Heart left ventricle (tissue), 13 donors: ENCODE results near the gene RNF5.

Experiments
- CTCF ChIP-seq, 12 donors: fragments of 200-600 bp; sonication (generic) in 4 of 12; IDR thresholded peaks; one replicate each; pipeline versions ENCODE4 v1.5.0 to v1.8.0; 2018 to 2022; ENCODE audit warnings: antibody characterized with exemption in 12 of 12, mild to moderate bottlenecking in 5 of 12
- POLR2A ChIP-seq, 2 donors: fragments of 450-650 bp; IDR thresholded peaks; one replicate each; pipeline ENCODE4 v1.6.1; 2017; ENCODE audit warnings: antibody characterized with exemption in 2 of 2, mild to moderate bottlenecking in 2 of 2, moderate library complexity in 2 of 2
- donor health status: ischemic (EF 13 %, LVEDD 7.1; RV severe dilation, severe dysfunction).
- donor health status: DM: no; HTN: yes; CAD: no.
- donor health status: DM: no; HTN: no; CAD: no.
- donor health status: ischemic (EF 25% LVEDD 6.9; RV normal size, moderate dysfunction).
- donor health status: ischemic (EF 25% LVEDD 5.7; RV mildly dilated, moderate dysfunction).
- donor health status: ischemic (EF 35%, LVEDD 5.7; RV mildly dilated, moderate dysfunction).
- donor health status: nonischemic (EF 11% LVEDD 7.7; RV severe dilation, severe dysfunction).
- donor health status: DM: yes; HTN: yes; CAD: no.
- donor health status: PGD.
- donor health status: ischemic (EF 29% LVEDD 5.4; RV normal size, mild dysfunction).
- donor health status: nonischemic (EF 23%, LVEDD 6.1; RV moderate dilation, normal function).

DNA sequence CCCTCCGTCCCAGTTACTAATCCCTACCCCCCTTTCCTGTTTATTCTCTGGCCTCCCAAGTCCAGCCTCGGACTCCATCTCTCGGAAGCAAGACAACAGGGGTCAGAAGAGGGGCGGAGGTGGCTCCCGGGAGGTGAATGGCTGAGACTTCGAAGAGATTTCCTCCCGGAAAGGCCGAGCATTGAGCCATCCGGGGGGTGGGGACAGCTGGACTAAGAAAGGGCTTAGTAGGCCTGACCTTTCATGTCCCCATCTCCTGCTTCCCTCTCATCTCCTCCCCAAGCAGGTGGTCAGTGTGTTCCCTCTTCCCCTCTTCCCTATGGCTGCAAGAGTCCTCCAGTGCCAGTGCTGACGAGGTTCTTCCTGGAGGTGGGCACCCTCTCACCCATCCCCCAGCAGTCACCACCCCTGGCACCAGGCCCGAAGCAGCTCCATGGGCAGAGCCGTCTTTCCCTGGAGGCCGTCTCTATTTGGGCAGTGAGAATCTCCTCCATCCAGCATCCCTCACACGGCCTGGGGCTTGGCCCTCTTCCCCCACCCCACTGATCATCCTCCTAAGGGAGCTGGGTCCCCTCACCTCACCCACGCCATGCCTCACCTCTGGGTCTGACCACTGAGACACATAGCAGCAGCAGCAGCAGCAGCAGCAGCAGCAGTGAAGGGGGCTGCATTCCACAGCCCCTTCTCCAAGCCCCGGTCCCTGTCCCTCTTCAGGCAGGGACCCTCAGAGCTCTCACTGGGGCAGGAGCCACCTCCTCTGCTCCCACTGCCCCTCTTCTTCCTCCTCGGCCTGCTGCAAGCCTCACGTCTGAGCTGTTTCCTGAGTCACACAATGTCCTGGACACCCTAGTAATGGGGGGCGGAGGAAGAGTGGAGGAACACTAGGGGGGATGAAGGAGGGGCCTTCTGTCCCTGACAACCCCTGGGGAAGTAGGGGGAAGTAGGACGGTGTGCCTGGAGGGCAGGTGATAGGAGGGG, 45.3 kb downstream of the RNF5 start, which contains the start of gene NOTCH4:
- TF ChIP-seq CTCF (IDR thresholded peaks at IDR 0.05) (no peak), POLR2A (IDR thresholded peaks at IDR 0.05) (peak in 1 of 2 donors; percentile 38)
